Adrenal gland (tissue), 5 donors: ENCODE measurements around the gene PFDN5.

Experiments
- POLR2A ChIP-seq, 2 donors: fragments of 450-650 bp; IDR thresholded peaks; one replicate each; pipeline ENCODE4 v1.6.1; 2017; ENCODE audit warnings: antibody characterized with exemption in 2 of 2, mild to moderate bottlenecking in 2 of 2, moderate library complexity in 1 of 2
- TF ChIP-seq, protein P1 (sequence below), 6 experiments: fragments of 450-650 bp in 4 of 6; fragments of 200-600 bp in 2 of 6; sonication (generic) in 1 of 6; IDR thresholded peaks; 1 replicate in 5 of 6; 2 replicates in 1 of 6; pipeline versions ENCODE4 v1.5.1 to v1.8.0; 2016 to 2021; ENCODE audit warnings: antibody characterized with exemption in 6 of 6, mild to moderate bottlenecking in 2 of 6, moderate library complexity in 1 of 6
- donor health status: DM: no; HTN: no; CAD: no.

DNA sequence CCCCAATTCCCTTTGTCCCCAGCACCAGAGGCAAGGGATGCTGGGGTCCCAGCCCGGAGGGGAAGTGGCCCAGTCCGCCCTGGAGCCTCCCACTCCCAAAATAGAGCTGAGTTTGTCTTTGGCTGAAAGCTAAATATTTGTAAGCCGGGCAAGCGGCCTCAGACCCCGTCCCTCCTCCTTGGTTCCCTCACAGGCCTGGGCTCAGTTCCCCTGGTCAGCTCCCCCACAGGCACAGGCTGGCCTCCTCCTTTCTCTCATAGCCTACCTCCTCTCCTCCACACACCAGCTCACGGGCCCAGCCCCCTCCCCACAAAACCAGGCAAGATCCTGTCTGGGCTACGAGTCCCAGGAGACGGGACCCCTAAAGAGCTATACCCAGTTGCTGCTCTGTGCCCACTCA, 39.5 kb downstream of the PFDN5 start:
- TF ChIP-seq, protein P1, sequence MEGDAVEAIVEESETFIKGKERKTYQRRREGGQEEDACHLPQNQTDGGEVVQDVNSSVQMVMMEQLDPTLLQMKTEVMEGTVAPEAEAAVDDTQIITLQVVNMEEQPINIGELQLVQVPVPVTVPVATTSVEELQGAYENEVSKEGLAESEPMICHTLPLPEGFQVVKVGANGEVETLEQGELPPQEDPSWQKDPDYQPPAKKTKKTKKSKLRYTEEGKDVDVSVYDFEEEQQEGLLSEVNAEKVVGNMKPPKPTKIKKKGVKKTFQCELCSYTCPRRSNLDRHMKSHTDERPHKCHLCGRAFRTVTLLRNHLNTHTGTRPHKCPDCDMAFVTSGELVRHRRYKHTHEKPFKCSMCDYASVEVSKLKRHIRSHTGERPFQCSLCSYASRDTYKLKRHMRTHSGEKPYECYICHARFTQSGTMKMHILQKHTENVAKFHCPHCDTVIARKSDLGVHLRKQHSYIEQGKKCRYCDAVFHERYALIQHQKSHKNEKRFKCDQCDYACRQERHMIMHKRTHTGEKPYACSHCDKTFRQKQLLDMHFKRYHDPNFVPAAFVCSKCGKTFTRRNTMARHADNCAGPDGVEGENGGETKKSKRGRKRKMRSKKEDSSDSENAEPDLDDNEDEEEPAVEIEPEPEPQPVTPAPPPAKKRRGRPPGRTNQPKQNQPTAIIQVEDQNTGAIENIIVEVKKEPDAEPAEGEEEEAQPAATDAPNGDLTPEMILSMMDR (IDR thresholded peaks at IDR 0.05) = no peak
- TF ChIP-seq POLR2A (IDR thresholded peaks at IDR 0.05) = no peak
